GM12878 (cell line): ENCODE data around the gene MS4A2. TPM values are rescaled to one million over a fixed set of nuclear protein-coding genes. Genes with fewer than 3 reads are reported as not detected.

Experiments used
- ATAC-seq: fragments of 200-7000 bp; cut with Tn5 transposase; 3 replicates; pipeline ENCODE4 v1.9.1; 2020; ENCODE audit warnings: mild to moderate bottlenecking, moderate library complexity
- BruUV-seq: library from RNA; stranded (reverse); fragments of 400-500 nt; replicated peaks from 2 replicates; lab custom pipeline; 2021; lab: Mats Ljungman, UMichigan
- CTCF ChIA-PET: fragments of 300-600 bp; sonication (Branson Sonifier 250); formaldehyde crosslinking; extraction: SDS; loops from one replicate; lab custom pipeline; 2021; ENCODE audit warnings: inconsistent platforms; lab: Yijun Ruan, JAX
- POLR2A ChIA-PET: fragments of 350-600 bp; formaldehyde crosslinking; extraction: SDS; loops from one replicate; lab custom pipeline; 2021; ENCODE audit warnings: inconsistent platforms; lab: Charles Lee
- RAD21 ChIA-PET: fragments of 300-600 bp; sonication (Branson Sonifier 250); formaldehyde crosslinking; loops from one replicate; lab custom pipeline; 2023; ENCODE audit warnings: antibody characterized with exemption; ENCODE audit not compliant: unreplicated experiment; lab: Charles Lee
- SMC1A ChIA-PET: fragments of 300-600 bp; sonication (Branson Sonifier 250); formaldehyde crosslinking; loops from one replicate; lab custom pipeline; 2023; ENCODE audit not compliant: unreplicated experiment, uncharacterized antibody; lab: Charles Lee
- DNase-seq: peaks from one replicate; pipeline ENCODE4 v3.0.0-alpha.2; 2011; ENCODE audit warnings: low read depth, low spot score
- FAIRE-seq: peaks from 3 replicates; lab custom pipeline; 2011; peaks lifted over from hg19 to GRCh38; lab: Jason Lieb, UNC
- H2AFZ ChIP-seq: 2 replicates; pipeline ENCODE4 v1.6.0; 2011; ENCODE audit warnings: low read depth, low read length, control low read depth; ENCODE audit not compliant: control insufficient read depth
- H3K27ac ChIP-seq: 2 replicates; pipeline ENCODE4 v1.5.1; 2011; ENCODE audit warnings: control low read depth; ENCODE audit not compliant: control insufficient read depth, insufficient read depth
- H3K27me3 ChIP-seq, 2 experiments: replicated peaks in 1 of 2; 2 replicates each; pipeline versions ENCODE4 v1.6.0 to v1.6.1; 2011; ENCODE audit warnings: low read length in 1 of 2; ENCODE audit not compliant: control insufficient read depth in 2 of 2, insufficient read depth in 2 of 2
- H3K36me3 ChIP-seq, 2 experiments: 2 replicates each; pipeline ENCODE4 v1.5.1; 2011; ENCODE audit warnings: low read length in 1 of 2; ENCODE audit not compliant: control insufficient read depth in 2 of 2, insufficient read depth in 2 of 2
- H3K4me1 ChIP-seq: 2 replicates; pipeline ENCODE4 v1.6.1; 2011; ENCODE audit warnings: mild to moderate bottlenecking, low read length, moderate library complexity, mixed read lengths; ENCODE audit not compliant: control insufficient read depth, insufficient read depth
- H3K4me2 ChIP-seq: 2 replicates; pipeline ENCODE4 v1.6.0; 2011; ENCODE audit warnings: control low read depth; ENCODE audit not compliant: control insufficient read depth, insufficient read depth
- H3K4me3 ChIP-seq: fragments of 200-600 bp; sonication (generic); 2 replicates; pipeline ENCODE4 v1.5.1; 2016
- H3K79me2 ChIP-seq: 2 replicates; pipeline ENCODE4 v1.6.0; 2011; ENCODE audit warnings: low read length; ENCODE audit not compliant: control insufficient read depth, insufficient read depth
- H3K9ac ChIP-seq: 2 replicates; pipeline ENCODE4 v1.8.0; 2011; ENCODE audit warnings: low read length, control low read depth, mixed read lengths; ENCODE audit not compliant: control insufficient read depth, insufficient read depth
- H3K9me3 ChIP-seq: replicated peaks from 3 replicates; pipeline ENCODE4 v1.5.1; 2011; ENCODE audit warnings: mild to moderate bottlenecking, low read length; ENCODE audit not compliant: control insufficient read depth, insufficient read depth
- H4K20me1 ChIP-seq: 2 replicates; pipeline ENCODE4 v1.6.0; 2011; ENCODE audit not compliant: control insufficient read depth, insufficient read depth
- ASH2L ChIP-seq: fragments of 300-600, 200-600 bp; sonication (generic); IDR thresholded peaks from 2 replicates; pipeline ENCODE4 v1.6.1; 2017; ENCODE audit warnings: low read depth, mild to moderate bottlenecking, borderline replicate concordance
- ATF7 ChIP-seq: fragments of 450-650 bp; IDR thresholded peaks from 2 replicates; pipeline ENCODE4 v1.6.1; 2016; ENCODE audit warnings: low read depth, mild to moderate bottlenecking
- CHD2 ChIP-seq: IDR thresholded peaks from 2 replicates; pipeline ENCODE4 v1.6.1; 2011; ENCODE audit warnings: low read depth, low read length, improper control_type of control experiment, borderline replicate concordance
- CREM ChIP-seq: IDR thresholded peaks from 2 replicates; pipeline ENCODE4 v1.6.1; 2014; ENCODE audit warnings: antibody characterized with exemption, low read depth
- CUX1 ChIP-seq: IDR thresholded peaks from 2 replicates; pipeline ENCODE4 v1.6.1; 2012; ENCODE audit warnings: improper control_type of control experiment, low read depth, low read length; ENCODE audit not compliant: insufficient replicate concordance
- ESRRA ChIP-seq: IDR thresholded peaks from 2 replicates; pipeline ENCODE4 v1.6.1; 2012; ENCODE audit warnings: mild to moderate bottlenecking, low read length, improper control_type of control experiment
- MTA2 ChIP-seq: fragments of 450-650 bp; IDR thresholded peaks from 2 replicates; pipeline ENCODE4 v1.6.1; 2016; ENCODE audit warnings: low read depth, mild to moderate bottlenecking, moderate library complexity
- POLR2AphosphoS2 ChIP-seq: IDR thresholded peaks from 2 replicates; pipeline ENCODE4 v1.6.1; 2011; ENCODE audit warnings: low read depth, mild to moderate bottlenecking, low read length, improper control_type of control experiment, moderate library complexity
- POU2F2 ChIP-seq: IDR thresholded peaks from 3 replicates; pipeline ENCODE4 v1.6.1; 2011; ENCODE audit warnings: low read depth, mild to moderate bottlenecking, low read length, borderline replicate concordance
- RAD21 ChIP-seq: IDR thresholded peaks from 2 replicates; pipeline ENCODE4 v1.6.1; 2011; ENCODE audit warnings: mild to moderate bottlenecking, low read depth, low read length, moderate library complexity; ENCODE audit not compliant: insufficient read depth
- RELB ChIP-seq: fragments of 450-650 bp; IDR thresholded peaks from 2 replicates; pipeline ENCODE4 v1.6.1; 2017; ENCODE audit warnings: low read depth, mild to moderate bottlenecking, moderate library complexity
- RFX5 ChIP-seq: IDR thresholded peaks from 2 replicates; pipeline ENCODE4 v1.6.1; 2011; ENCODE audit warnings: low read depth, low read length, improper control_type of control experiment
- SMAD1 ChIP-seq: fragments of 450-650 bp; IDR thresholded peaks from 2 replicates; pipeline ENCODE4 v1.6.1; 2018; ENCODE audit warnings: mild to moderate bottlenecking, low read depth; ENCODE audit not compliant: partially characterized antibody
- SMC3 ChIP-seq: IDR thresholded peaks from 2 replicates; pipeline ENCODE4 v1.6.1; 2011; ENCODE audit warnings: low read length, improper control_type of control experiment, borderline replicate concordance
- in situ Hi-C: fragments of 300-500 bp; cut with MboI; formaldehyde crosslinking; loops from 9 replicates; pipeline ENCODE4 v1.14.3; 2018; ENCODE audit warnings: mixed read lengths
- intact Hi-C: fragments of 100-400 bp; cut with micrococcal nuclease; formaldehyde crosslinking; loops from one replicate; pipeline ENCODE4 v1.14.2; 2022; ENCODE audit not compliant: unreplicated experiment
- polyA plus RNA-seq, 11 experiments: library from polyadenylated mRNA; depleted of rRNA in 4 of 11; unstranded in 6 of 11; stranded (reverse) in 5 of 11; fragments of >200 nt; fragmentation: Nextera tagmentation in 4 of 11; fragmentation: Illumina TruSeq in 1 of 11; extraction: Ambion mirVana in 4 of 11; extraction: Trizol in 1 of 11; gene quantifications; 1 replicate in 1 of 11; 2 replicates in 10 of 11; pipeline versions ENCODE4 v1.2.1 to v1.2.3, GENCODE V29; 2011 to 2016; ENCODE audit warnings: inconsistent platforms in 2 of 11, missing spikeins in 2 of 11, low read depth in 1 of 11
- total RNA-seq, 4 experiments: library from RNA; depleted of rRNA in 3 of 4; stranded (reverse); fragments of >200 nt in 3 of 4; fragmentation: Illumina TruSeq in 1 of 4; extraction: Trizol in 1 of 4; gene quantifications; 2 replicates each; pipeline versions ENCODE4 v1.2.1 to v1.2.3, GENCODE V29; 2013 to 2021

MS4A2 gene
- total and polyA plus RNA-seq, 10 of the 15 experiments (the other 5 are each of a cell fraction or from before 2014, with no cell fraction given), result not detected

- TF ChIP-seq SMAD1 (no peak), RFX5 (no peak), RELB (no peak)
- TF ChIP-seq, all 136 proteins: peak for 0
These were observed 41.4 kb downstream of the MS4A2 start (continued) for GRCh38 chr11:60129853-60130252.

- intact Hi-C loops, result loop anchor here (1.0 to 5.0 kb wide), 2 partner anchors 307 to 378 kb away; no protein-coding TSS in a partner anchor
- no peaks in the 10 kb centered on the region for H3K4me1 ChIP-seq
- ATAC-seq (peak; percentile 83), FAIRE-seq (no peak), DNase-seq (no peak)
- in situ Hi-C loops, result no loop called here
- no peak overlapping the region for H3K9ac ChIP-seq
- SMC1A ChIA-PET, result interaction anchor here (1.1 kb wide), 1 partner anchor 121 kb away, joined by 4 read pairs; no protein-coding TSS in a partner anchor
- no peaks in the 10 kb centered on the region for H3K27me3 ChIP-seq
- no TSS peak for BruUV-seq
- no peaks in the 10 kb centered on the region for H4K20me1 ChIP-seq
- H3K36me3 ChIP-seq, result no peaks in the 10 kb centered on the region
- no peaks in the 10 kb centered on the region; the same call in 2 of the 3 replicates for H3K9me3 ChIP-seq
- RAD21 ChIA-PET, result interaction anchor here (1.1 kb wide), 1 partner anchor 121 kb away, joined by 4 read pairs; no protein-coding TSS in a partner anchor
- CTCF ChIA-PET, result interaction anchor here (1.0 to 1.4 kb wide), 2 partner anchors 121 to 384 kb away, joined by 3 to 4 read pairs; no protein-coding TSS in a partner anchor
- H2AFZ ChIP-seq, result no peak overlapping the region
- POLR2A ChIA-PET, result no interaction called here
- H3K4me2 ChIP-seq, result no peak overlapping the region
- no peaks in the 10 kb centered on the region for H3K79me2 ChIP-seq
- no peak overlapping the region for H3K4me3 ChIP-seq
- H3K27ac ChIP-seq, result no peak overlapping the region
- TF ChIP-seq SMC3, result peak; percentile 26; the same call in 1 of the 2 replicates
- TF ChIP-seq ESRRA, result no peak
- TF ChIP-seq ASH2L, result no peak
- peak; percentile 60 for TF ChIP-seq RAD21
- no peak for TF ChIP-seq ATF7
- TF ChIP-seq CREM, result no peak
- TF ChIP-seq CUX1, result no peak
- no peak for TF ChIP-seq CHD2
- TF ChIP-seq POU2F2, result no peak
- no peak for TF ChIP-seq MTA2
- TF ChIP-seq POLR2AphosphoS2, result no peak
These were observed 42.0 kb downstream of the MS4A2 start for GRCh38 chr11:60130496-60130895.
